ENCODE results near the gene ASIC4. TPM values are rescaled to one million over a fixed set of nuclear protein-coding genes. Genes with fewer than 3 reads are reported as not detected.
A peak's percentile ranks its signal among the peaks of the same experiment; 100 is the strongest.

ASIC4 gene
- total and polyA plus RNA-seq, 2 experiments from 2014 or later, result not detected

DNA sequence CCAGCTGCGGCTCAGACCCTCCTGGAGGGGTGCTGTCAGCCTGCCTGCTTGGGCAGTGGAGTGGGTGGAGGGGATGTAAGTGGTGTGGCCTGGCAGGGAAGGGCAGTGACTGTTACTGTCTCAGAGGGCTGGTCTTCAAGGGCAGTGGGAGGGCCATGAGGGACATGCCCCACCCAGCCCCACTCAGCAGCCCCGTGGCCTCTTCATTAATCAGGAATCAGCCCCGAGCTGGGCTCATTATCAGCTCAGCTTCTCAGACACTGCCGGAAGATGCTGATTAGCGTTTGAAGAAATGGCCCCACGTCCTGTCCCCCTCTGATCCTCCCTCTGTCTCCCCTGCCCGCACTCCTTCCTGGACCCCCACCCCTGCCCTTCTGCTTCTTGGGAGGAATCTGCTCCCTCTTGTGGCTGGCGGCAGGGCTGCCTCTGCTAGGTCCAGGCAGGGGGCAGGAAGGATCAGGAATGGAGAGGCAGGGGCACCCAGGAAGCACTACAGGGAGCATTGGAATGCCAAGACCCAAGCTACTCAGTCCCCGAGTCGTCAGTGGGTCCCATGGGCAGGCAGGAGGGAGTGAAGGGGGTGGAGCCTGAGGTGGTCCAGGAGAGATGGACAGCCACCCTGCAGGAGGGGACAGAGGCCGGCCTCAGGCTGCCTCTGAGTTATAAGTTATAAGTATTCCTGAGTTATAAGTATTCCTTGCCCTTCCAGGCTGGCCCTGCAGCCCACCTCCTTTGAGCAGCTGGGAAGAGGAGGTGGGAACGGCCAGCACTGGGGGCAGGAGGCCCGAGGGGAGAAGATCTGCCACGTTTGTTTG is 7.0 kb downstream of the ASIC4 start:
- Histone ChIP-seq H3K4me1 (ENCODE audit: insufficient read depth) (peaks cover 26% of the 10 kb centered on the region), H3K27ac (no peak overlapping the region), H3K79me2 (no peaks in the 10 kb centered on the region), H3K36me3 (replicated peaks; ENCODE audit: insufficient read depth, low read depth) (no peaks in the 10 kb centered on the region), H3K4me2 (peak overlapping the region; percentile 13), H2AFZ (no peak overlapping the region), H3K4me3 (no peak overlapping the region), H3K27me3 (peaks cover 60% of the 10 kb centered on the region), H3K9me2 (replicated peaks; ENCODE audit: insufficient read depth) (no peaks in the 10 kb centered on the region), H4K20me1 (ENCODE audit: insufficient read depth, poor library complexity, severe bottlenecking) (no peaks in the 10 kb centered on the region), H3K9me3 (ENCODE audit: low read depth) (no peaks in the 10 kb centered on the region)
- WGBS (ENCODE audit: low lambda C conversion rate, missing lambda C conversion rate), result 11% methylated on average over 11 of the region's 14 CpGs
- TF ChIP-seq, protein P1, sequence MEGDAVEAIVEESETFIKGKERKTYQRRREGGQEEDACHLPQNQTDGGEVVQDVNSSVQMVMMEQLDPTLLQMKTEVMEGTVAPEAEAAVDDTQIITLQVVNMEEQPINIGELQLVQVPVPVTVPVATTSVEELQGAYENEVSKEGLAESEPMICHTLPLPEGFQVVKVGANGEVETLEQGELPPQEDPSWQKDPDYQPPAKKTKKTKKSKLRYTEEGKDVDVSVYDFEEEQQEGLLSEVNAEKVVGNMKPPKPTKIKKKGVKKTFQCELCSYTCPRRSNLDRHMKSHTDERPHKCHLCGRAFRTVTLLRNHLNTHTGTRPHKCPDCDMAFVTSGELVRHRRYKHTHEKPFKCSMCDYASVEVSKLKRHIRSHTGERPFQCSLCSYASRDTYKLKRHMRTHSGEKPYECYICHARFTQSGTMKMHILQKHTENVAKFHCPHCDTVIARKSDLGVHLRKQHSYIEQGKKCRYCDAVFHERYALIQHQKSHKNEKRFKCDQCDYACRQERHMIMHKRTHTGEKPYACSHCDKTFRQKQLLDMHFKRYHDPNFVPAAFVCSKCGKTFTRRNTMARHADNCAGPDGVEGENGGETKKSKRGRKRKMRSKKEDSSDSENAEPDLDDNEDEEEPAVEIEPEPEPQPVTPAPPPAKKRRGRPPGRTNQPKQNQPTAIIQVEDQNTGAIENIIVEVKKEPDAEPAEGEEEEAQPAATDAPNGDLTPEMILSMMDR (IDR thresholded peaks at IDR 0.05; ENCODE audit: poor library complexity), result peak; percentile 74
- TF ChIP-seq EZH2 (IDR thresholded peaks at IDR 0.05; ENCODE audit: borderline replicate concordance) (peak; percentile 50), EZH2phosphoT487 (IDR thresholded peaks at IDR 0.05; ENCODE audit: low read depth, severe bottlenecking, unreplicated experiment) (no peak)
- peak; percentile 76 for DNase-seq (ENCODE audit: low spot score)

DNA sequence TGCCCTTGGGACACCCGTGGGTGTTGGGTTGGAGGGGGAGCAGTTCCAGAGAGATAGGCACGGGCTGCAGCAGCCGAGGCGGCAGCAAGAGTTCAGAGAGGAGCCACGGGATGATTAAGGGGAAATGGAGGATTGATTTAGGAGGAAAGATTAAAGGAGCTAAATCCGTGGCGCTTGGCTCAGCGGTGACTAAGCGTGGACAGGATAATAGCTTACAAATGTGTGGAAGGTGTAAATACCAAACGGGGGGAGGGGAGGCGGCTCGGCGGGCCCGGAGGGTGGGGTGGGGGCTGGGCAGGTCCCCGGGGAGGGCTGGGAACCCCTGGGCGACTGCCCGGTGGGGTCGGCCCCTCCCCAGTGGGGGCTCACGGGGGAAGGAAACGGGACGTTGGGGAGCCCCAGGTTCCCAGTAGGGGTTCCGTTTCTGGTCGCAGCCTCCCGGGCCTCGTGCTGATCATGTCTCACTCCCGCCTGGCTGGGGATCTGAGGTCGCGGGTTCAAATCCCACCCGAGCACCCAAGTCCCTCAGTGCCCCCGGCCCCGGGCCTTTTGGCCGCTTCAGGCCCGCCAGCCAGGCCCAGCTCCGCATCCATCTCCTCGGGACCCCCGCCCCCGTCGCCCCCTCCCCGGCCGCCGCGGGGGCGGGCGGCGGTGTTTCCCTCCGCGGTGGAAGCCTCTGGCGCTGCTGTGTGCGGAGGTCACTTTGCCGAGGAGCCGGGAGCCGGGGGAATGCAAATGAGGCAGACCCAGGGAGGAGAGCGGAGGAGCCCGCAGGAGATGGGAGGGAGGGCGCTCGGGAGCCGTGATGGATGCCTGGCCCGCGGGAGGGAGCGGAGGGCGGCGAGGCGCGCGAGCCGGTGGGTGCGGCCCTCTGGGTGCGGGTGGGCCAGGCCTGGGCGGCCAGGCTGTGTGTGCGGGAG is 8.1 kb downstream of the ASIC4 start:
- under 1% methylated on average over 23 of the region's 70 CpGs for WGBS (ENCODE audit: low lambda C conversion rate, missing lambda C conversion rate)
- no peaks in the 10 kb centered on the region for H3K9me3 ChIP-seq (ENCODE audit: low read depth)
- no peaks in the 10 kb centered on the region for H4K20me1 ChIP-seq (ENCODE audit: insufficient read depth, poor library complexity, severe bottlenecking)
- no peaks in the 10 kb centered on the region for H3K36me3 ChIP-seq (replicated peaks; ENCODE audit: insufficient read depth, low read depth)
- H3K4me3 ChIP-seq, result peak overlapping the region; percentile 23
- no peak overlapping the region for H3K27ac ChIP-seq
- no peak overlapping the region for H2AFZ ChIP-seq
- H3K4me2 ChIP-seq, result peak overlapping the region; percentile 89
- peak; percentile 23 for TF ChIP-seq EZH2 (IDR thresholded peaks at IDR 0.05; ENCODE audit: borderline replicate concordance)
- no peak for TF ChIP-seq EZH2phosphoT487 (IDR thresholded peaks at IDR 0.05; ENCODE audit: low read depth, severe bottlenecking, unreplicated experiment)
- DNase-seq (ENCODE audit: low spot score), result peak; percentile 71
- peaks cover 57% of the 10 kb centered on the region for H3K27me3 ChIP-seq
- H3K4me1 ChIP-seq (ENCODE audit: insufficient read depth), result peaks cover 26% of the 10 kb centered on the region
- H3K79me2 ChIP-seq, result no peaks in the 10 kb centered on the region
- H3K9me2 ChIP-seq (replicated peaks; ENCODE audit: insufficient read depth), result no peaks in the 10 kb centered on the region

DNA sequence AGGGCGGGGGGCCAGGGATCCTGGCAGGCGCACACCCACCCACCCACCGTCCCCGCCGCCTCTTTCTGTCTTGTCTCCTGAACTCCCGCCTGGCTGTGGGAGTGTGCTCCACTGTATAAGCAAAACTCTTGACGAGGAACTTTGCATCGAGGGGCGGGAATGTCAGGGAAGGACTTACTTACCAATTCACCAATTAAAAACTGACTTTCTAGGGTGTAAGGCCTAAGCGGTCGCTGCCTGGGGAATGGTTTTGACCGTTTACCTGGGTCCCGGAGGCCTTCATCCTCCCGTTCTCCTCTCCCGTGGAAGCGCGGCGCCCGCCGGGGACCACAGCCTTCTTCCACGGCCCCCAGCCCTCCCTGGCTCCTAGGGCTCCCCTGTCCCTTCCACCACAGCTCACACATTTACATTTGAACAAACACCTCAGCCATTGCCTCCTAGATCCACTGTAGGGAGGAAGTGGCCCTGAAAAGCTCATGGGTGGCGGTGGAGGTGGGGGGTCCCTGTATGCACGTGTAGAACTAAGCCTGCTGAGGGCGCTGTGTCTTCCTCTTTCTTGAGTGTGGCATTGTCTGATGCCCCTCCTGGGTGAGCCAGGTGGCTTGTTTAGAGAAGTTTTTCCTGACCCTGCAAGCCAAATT is 8.9 kb downstream of the ASIC4 start:
- Histone ChIP-seq H3K27ac (no peak overlapping the region), H3K9me3 (ENCODE audit: low read depth) (no peaks in the 10 kb centered on the region), H3K27me3 (peaks cover 61% of the 10 kb centered on the region), H3K36me3 (replicated peaks; ENCODE audit: insufficient read depth, low read depth) (no peaks in the 10 kb centered on the region), H3K9me2 (replicated peaks; ENCODE audit: insufficient read depth) (no peaks in the 10 kb centered on the region), H3K79me2 (no peaks in the 10 kb centered on the region), H4K20me1 (ENCODE audit: insufficient read depth, poor library complexity, severe bottlenecking) (no peaks in the 10 kb centered on the region), H2AFZ (no peak overlapping the region), H3K4me1 (ENCODE audit: insufficient read depth) (peaks cover 26% of the 10 kb centered on the region), H3K4me3 (peak overlapping the region; percentile 23), H3K4me2 (peak overlapping the region; percentile 89)
- no peak for DNase-seq (ENCODE audit: low spot score)
- 34% methylated on average over 18 of the region's 24 CpGs for WGBS (ENCODE audit: low lambda C conversion rate, missing lambda C conversion rate)
- TF ChIP-seq, protein P1 (IDR thresholded peaks at IDR 0.05; ENCODE audit: poor library complexity), result no peak
- TF ChIP-seq EZH2 (IDR thresholded peaks at IDR 0.05; ENCODE audit: borderline replicate concordance) (peak; percentile 25), EZH2phosphoT487 (IDR thresholded peaks at IDR 0.05; ENCODE audit: low read depth, severe bottlenecking, unreplicated experiment) (no peak)

Data from hepatocyte (in vitro differentiated cells).